HG02973 (cell line): ENCODE data around the gene LY86.
"Not testable (repeated sequence)": the region's sequence is repeated elsewhere in the genome, so short reads cannot be mapped to it uniquely, and the experiment has no call there.

Source experiments
- ATAC-seq: cut with Tn5 transposase; IDR thresholded peaks from one replicate; pipeline ENCODE4 v1.9.1; 2021; ENCODE audit warnings: moderate library complexity; ENCODE audit not compliant: unreplicated experiment

The LY86 gene

DNA sequence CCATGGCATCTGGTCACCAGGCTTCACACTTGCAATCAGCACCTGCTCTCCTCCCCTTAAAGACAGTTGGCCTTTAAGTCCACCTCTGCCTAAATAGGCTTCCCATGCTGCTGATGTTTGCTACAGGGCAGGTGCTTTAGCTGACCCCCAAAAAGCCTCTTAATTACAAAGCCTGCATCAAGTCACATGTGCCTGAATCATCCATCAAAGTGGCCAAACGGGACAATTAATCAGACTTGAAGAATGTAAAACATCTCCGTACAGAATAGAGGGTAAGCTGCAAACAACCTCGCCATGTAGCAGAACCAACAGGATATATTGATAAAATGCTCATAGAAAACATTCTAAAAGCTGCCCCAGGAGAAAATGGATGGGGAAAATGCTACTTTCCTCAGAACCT, 7.4 kb downstream of the LY86 start:
- no peak for ATAC-seq

GRCh38 chr6:6596529-6597328, 8.2 kb downstream of the LY86 start:
- no peak for ATAC-seq

DNA sequence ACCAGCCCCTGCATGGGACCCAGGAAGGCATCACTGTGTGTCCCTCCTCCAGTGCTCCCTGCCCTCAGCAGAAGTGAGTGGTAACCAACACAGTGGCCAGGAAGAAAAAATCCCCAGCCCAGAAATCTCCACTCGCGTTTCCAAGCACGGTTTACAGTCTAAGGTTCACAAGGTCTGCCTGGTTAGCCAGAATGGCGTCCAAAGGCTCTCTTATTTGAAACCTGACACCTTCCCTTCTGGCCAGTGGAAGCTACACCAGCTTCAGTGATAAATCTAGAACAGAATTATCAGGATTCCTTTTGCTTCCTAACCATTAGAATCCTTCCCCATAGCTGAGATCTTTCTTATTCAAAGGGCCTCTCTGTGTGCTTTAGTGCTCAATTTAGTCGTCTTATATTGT, 9.2 kb downstream of the LY86 start:
- ATAC-seq: no peak

- no peak for ATAC-seq
Measured at GRCh38 chr6:6599468-6599873, 11.0 kb downstream of the LY86 start.

GRCh38 chr6:6600875-6601274, 12.4 kb downstream of the LY86 start:
- no peak for ATAC-seq

DNA sequence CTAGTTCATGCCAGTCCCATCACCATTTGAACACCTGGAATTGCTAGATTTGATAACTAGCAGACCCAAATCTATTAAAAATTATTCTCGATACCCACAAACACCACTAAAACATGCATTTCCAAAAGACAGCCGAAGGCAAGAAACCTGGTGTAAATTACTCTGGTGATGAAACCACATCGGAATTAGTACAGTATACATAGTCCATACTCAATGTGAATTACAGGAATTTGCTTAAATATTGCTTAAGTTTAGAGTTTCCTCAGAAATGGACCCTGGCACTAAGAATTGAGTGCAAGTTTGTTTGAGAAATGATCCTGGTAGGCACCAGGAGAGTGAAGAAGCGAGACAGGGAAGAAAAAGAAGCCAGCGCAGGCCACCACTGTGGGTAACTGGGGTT, 13.7 kb downstream of the LY86 start:
- ATAC-seq: no peak

DNA sequence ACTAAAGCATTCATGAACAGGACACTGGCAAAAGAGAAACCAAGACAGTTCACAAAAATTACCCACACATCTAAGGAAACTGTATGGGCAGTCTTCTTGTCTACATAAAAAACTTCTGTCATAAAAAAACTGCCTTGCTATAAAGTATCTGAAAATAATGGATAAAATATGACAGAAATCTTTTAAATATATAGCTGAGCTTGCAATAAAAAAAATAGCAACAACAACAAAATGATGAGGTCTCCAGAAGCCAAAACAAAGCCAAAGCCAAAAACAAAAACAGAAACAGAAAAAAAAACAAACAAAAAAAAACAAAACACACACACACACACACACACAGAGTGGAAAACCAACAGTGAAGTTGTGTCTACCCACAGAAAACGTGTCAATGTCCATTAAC, 14.8 kb downstream of the LY86 start:
- ATAC-seq: no peak

GRCh38 chr6:6604015-6604414, 15.5 kb downstream of the LY86 start:
- ATAC-seq: no peak

GRCh38 chr6:6604566-6604965, 16.0 kb downstream of the LY86 start:
- ATAC-seq: no peak

DNA sequence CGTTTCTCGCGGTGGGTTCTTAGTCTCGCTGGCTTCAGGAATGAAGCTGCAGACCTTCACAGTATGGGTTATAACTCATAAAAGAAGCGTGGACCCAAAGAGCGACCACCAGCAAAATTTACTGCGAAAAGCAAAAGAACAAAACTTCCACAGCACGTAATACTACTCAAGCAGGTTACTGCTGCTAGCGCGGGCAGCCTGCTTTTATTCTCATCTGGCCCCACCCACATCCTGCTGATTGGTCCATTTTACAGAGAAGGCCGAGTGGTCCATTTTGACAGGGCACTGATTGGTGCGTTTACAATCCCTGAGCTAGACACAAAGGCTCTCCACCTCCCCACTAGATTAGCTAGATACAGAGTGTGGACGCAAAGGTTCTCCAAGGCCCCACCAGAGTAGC, 17.4 kb downstream of the LY86 start:
- ATAC-seq: no peak

GRCh38 chr6:6606391-6607030, 18.0 kb downstream of the LY86 start:
- ATAC-seq: not testable (repeated sequence)

DNA sequence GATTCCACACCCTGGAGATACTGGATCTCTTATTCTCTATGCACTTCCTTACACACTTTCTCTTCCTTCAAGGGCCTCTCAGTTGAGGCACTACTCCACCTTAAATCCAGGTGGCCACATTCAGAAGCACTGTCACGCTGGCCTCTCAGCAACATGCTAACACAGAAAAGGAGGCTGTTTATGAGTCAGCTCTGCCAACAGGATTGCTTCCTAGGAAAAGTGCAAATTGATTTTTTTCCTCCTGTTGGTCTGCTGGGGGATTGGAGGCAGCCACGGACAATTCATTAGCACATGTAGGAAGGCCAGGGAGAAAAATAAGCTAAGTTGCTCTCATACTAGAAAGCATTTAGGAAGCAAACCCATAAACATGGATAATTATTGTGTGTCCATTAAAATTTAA, 20.9 kb downstream of the LY86 start:
- no peak for ATAC-seq

DNA sequence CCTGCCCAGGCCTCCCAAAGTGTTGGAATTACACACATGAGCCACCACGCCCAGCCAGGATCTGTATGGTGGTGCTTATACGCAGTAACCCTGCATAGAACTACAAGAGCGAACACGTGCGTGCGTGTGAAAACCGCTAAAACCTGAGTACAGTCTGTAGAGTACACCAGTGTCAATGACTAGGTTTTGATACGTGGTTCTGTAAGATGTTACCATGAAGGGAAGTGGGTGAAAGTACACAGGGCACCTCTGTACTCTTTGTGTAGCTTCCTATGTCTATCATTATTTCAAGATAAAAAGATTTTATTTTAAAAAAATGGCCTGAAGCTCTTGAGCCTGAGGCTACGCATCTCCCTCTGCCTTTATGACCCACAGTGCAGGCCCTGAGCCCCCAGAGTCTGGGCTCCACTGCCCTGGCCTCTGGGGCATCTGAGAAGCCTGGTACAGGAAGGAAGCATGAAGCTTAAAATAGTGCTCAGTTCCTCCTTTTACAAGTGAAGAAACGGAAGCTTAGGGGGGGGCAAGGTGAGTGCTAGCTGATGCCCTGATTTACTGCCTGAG, 21.6 kb downstream of the LY86 start:
- peak; percentile 89 for ATAC-seq

DNA sequence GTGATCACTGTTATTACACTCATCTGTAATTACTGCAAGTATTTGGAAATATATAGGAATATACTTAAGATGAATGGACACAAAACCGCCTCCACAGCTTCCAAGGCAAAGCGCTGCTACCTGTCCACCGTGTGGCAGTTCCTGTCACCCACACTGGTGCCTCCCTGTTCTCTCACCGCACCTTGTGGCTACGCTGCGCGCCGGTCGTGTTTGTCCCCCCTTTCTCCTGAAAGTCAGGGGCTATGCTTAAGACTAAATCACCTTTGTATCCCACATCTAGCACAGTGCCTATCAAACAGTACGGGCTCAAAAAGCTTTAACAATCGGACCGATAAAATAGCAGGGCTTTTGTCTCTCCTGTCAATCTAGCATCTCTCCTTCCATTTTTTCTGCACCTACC, 23.0 kb downstream of the LY86 start:
- ATAC-seq: no peak

DNA sequence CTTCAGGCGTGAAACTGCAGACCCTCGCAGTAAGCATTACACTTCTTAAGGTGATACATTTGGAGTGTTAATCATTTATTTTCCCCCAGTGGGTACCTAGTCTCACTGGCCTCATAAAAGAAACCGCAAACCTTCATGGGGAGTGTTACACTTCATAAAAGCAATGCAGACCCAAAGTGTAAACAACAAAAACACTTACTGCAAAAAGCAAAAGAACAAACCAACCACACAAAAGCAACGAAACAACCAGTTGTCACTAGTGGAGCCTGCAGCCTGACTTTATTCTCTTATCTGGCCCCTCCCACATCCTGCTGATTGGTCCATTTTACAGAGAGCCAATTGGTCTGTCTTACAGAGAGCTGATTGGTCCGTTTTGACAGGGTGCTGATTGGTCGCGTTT, 23.8 kb downstream of the LY86 start:
- ATAC-seq: no peak

DNA sequence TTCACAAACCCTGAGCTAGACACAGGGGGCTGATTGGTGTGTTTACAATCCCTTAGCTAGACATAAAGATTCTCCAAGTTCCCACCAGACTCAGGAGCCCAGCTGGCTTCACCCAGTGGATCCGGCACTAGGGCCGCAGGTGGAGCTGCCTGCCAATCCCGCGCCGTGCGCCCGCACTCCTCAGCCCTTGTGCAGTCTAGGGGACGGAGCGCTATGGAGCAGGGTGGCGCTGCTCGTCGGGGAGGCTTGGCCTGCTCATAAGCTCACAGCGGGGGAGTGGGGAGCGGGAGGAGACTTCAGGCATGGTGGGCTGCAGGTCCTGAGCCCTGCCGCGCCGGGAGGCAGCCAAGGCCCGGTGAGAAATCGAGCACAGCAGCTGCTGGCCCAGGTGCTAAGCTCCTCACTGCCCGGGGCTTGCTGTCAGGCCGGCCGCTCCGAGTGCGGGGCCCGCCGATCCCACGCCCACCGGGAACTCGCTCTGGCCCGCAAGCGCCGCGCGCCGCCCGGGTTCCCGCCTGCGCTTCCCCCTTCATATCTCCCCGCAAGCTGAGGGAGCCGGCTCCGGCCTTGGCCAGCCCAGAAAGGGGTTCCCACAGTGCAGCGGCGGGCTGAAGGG, 24.7 kb downstream of the LY86 start:
- ATAC-seq: not testable (repeated sequence)

DNA sequence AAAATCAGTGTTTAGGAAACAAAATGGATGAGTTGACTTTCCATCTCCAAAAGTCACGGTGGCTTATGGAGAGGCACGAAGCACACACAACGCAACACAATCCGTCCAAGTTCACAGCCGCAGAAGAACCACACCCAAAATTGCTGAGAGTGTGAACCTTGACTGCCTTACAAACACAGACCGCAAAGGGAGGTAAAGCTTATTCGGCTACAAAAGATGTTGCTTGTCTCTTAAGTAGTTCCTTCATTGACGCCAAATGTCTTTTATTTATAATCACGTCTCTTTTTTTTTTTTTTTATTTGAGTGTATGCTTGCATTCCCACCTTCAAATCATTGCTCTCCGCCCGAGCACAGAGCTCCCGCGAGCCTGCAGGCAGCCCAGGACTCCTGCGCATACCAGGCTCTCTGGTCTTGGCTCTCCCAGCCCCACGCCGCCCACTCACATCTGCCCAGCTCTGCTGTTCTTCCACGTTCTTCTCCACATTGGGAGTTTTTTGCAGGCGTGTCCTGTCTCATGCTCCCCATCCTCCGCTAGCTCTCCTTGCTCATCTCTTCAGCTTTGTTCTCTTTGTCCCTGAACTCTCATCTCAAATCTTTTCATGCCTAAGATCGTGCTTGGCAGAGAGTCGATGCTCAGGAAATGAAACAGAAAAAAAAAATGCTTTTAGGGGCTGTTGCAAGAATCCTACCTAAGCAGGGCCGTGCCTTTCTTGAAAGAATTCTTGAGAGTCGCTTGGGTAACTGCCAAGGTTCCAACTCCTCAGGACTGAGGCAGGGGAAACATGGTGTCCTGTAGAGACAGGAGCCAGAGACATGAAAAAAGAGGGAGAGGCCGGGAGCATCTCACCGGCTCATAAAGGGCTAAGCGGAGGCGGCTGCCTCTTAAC, 25.8 kb downstream of the LY86 start:
- no peak for ATAC-seq

- no peak for ATAC-seq
Measured at GRCh38 chr6:6614983-6615349, 26.4 kb downstream of the LY86 start.

DNA sequence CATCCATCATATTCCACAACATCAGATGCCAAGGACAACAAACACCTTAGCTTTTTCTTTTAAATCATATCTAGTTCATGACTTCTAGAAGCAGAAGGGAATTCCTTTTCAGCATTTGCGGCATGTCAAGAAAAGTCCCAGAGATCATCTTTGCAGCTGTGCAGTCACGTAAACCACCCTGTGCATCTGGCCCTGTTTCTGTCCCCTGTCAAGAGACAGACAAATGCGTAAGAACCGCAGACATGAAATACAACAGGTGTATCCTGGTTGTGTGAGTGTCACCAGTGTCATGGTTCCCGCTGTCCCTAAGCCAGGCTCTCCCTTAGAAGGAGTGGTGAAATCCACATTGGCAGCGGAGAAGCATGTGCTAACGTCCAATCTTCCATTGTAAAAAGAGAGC, 28.1 kb downstream of the LY86 start:
- no peak for ATAC-seq

DNA sequence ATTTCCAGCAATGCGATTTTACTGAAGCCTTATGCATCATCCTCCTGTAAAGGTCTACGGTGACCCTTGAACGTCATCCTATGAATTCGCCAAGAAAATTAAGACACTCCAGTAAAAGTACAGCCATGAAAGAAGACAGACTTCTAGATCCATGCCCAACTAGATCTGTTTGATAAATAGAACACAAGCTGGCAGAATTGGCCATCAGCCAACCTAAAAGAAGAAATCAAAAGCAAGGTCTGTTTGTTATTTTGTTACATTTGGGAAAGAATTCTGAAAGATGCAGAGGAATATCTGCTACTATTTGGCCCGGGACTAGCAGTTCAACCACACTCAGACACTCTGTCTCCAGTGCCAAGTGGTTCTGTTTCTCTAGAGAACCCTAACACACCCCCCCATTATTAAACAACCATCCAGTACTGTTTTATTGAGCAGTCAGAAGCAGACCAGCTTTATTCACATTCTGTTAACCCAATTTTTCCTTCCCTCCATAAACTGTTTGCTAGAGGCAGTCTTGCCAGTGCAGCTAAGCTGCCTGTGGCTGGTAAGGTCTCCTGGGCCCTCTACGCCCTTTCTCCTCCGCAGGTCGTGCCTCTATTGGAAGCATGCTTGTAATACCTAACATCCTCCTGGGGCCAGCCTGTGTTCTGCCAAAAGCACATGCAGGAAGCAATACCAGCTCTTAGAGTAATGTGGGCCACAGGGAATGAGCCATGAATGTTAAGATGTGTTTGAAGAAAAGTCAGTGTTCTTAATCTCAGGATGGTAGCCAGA, 30.7 kb downstream of the LY86 start:
- no peak for ATAC-seq
